HEK293 (cell line): Measurements from ENCODE around the gene ARMC7.

Source experiments
- CTCF ChIP-seq: fragments of 450-650 bp; formaldehyde crosslinking; IDR thresholded peaks from 2 replicates; pipeline ENCODE4 v1.5.1; 2016; ENCODE audit warnings: missing biosample characterization, missing genetic modification characterization
- REST ChIP-seq: fragments of 450-650 bp; formaldehyde crosslinking; IDR thresholded peaks from 2 replicates; pipeline ENCODE4 v1.5.1; 2016; ENCODE audit warnings: missing biosample characterization, missing genetic modification characterization
- SP2 ChIP-seq: fragments of 450-650 bp; formaldehyde crosslinking; IDR thresholded peaks from 2 replicates; pipeline ENCODE4 v1.5.1; 2016; ENCODE audit warnings: missing biosample characterization, missing genetic modification characterization
- ZEB2 ChIP-seq: fragments of 450-650 bp; formaldehyde crosslinking; IDR thresholded peaks from 2 replicates; pipeline ENCODE4 v1.5.1; 2016; ENCODE audit warnings: missing biosample characterization, missing genetic modification characterization
- ZNF23 ChIP-seq: fragments of 450-650 bp; formaldehyde crosslinking; IDR thresholded peaks from 2 replicates; pipeline ENCODE4 v1.5.1; 2016; ENCODE audit warnings: missing biosample characterization, missing genetic modification characterization, borderline replicate concordance
- ZNF501 ChIP-seq: fragments of 450-650 bp; formaldehyde crosslinking; IDR thresholded peaks from 2 replicates; pipeline ENCODE4 v1.5.1; 2016; ENCODE audit warnings: missing biosample characterization, missing genetic modification characterization
- ZNF830 ChIP-seq: fragments of 450-650 bp; IDR thresholded peaks from 2 replicates; pipeline ENCODE4 v1.5.0; 2018; ENCODE audit warnings: missing biosample characterization, missing genetic modification characterization, low read depth, mild to moderate bottlenecking, moderate library complexity
- ZSCAN18 ChIP-seq: fragments of 450-650 bp; formaldehyde crosslinking; IDR thresholded peaks from 2 replicates; pipeline ENCODE4 v1.5.1; 2016; ENCODE audit warnings: missing biosample characterization, missing genetic modification characterization
- TF ChIP-seq, protein P1 (sequence below): fragments of 450-650 bp; formaldehyde crosslinking; conservative IDR thresholded peaks from 2 replicates; pipeline ENCODE4 v1.5.1; 2016; ENCODE audit warnings: low read depth, missing biosample characterization, missing genetic modification characterization

- TF ChIP-seq SP2 (tag by site-specific recombination) (no peak), ZSCAN18 (tag by site-specific recombination) (no peak), ZEB2 (tag by site-specific recombination) (no peak), ZNF23 (tag by site-specific recombination) (no peak), CTCF (tag by site-specific recombination) (no peak), ZNF501 (tag by site-specific recombination) (no peak), ZNF830 (tag by site-specific recombination) (no peak), REST (tag by site-specific recombination) (no peak)
- TF ChIP-seq, protein P1, sequence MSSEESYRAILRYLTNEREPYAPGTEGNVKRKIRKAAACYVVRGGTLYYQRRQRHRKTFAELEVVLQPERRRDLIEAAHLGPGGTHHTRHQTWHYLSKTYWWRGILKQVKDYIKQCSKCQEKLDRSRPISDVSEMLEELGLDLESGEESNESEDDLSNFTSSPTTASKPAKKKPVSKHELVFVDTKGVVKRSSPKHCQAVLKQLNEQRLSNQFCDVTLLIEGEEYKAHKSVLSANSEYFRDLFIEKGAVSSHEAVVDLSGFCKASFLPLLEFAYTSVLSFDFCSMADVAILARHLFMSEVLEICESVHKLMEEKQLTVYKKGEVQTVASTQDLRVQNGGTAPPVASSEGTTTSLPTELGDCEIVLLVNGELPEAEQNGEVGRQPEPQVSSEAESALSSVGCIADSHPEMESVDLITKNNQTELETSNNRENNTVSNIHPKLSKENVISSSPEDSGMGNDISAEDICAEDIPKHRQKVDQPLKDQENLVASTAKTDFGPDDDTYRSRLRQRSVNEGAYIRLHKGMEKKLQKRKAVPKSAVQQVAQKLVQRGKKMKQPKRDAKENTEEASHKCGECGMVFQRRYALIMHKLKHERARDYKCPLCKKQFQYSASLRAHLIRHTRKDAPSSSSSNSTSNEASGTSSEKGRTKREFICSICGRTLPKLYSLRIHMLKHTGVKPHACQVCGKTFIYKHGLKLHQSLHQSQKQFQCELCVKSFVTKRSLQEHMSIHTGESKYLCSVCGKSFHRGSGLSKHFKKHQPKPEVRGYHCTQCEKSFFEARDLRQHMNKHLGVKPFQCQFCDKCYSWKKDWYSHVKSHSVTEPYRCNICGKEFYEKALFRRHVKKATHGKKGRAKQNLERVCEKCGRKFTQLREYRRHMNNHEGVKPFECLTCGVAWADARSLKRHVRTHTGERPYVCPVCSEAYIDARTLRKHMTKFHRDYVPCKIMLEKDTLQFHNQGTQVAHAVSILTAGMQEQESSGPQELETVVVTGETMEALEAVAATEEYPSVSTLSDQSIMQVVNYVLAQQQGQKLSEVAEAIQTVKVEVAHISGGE, result no peak
These were observed 32.1 kb upstream of the ARMC7 start for GRCh38 chr17:75077496-75078283.
